HepG2 (cell line): ENCODE measurements around the gene DAPK1. TPM values are rescaled to one million over a fixed set of nuclear protein-coding genes. Genes with fewer than 3 reads are reported as not detected.

Source experiments
- ATAC-seq: fragments of 200-7000 bp; cut with Tn5 transposase; 3 replicates; pipeline ENCODE4 v1.9.1; 2020; ENCODE audit warnings: mild to moderate bottlenecking, moderate library complexity
- BruUV-seq: library from RNA; stranded (reverse); fragments of 400-500 nt; replicated peaks from 2 replicates; lab custom pipeline; 2021; lab: Mats Ljungman, UMichigan
- CTCF ChIA-PET: fragments of 300-600 bp; formaldehyde crosslinking; extraction: SDS; loops from one replicate; lab custom pipeline; 2021; ENCODE audit warnings: low total read pairs, inconsistent platforms, low intra/inter-chr PET ratio; lab: Yijun Ruan, JAX
- POLR2A ChIA-PET: fragments of 350-600 bp; sonication (Branson Sonifier 250); formaldehyde crosslinking; loops from one replicate; lab custom pipeline; 2020; ENCODE audit warnings: antibody characterized with exemption, inconsistent platforms; lab: Yijun Ruan, JAX
- DNase-seq: peaks from one replicate; pipeline ENCODE4 v3.0.0-alpha.2; 2015; ENCODE audit warnings: low spot score
- FAIRE-seq: peaks from 3 replicates; lab custom pipeline; 2011; peaks lifted over from hg19 to GRCh38; lab: Jason Lieb, UNC
- H2AFZ ChIP-seq: one replicate; pipeline ENCODE4 v1.6.1; 2011; ENCODE audit warnings: low read length, inconsistent platforms
- H3K27ac ChIP-seq: fragments of 300-600 bp; 3 replicates; pipeline ENCODE4 v1.8.0; 2011; ENCODE audit warnings: mixed run types, mild to moderate bottlenecking, mixed read lengths, low read length, inconsistent platforms; ENCODE audit not compliant: insufficient read depth; ENCODE audit errors: extremely low read length
- H3K27me3 ChIP-seq, 2 experiments: fragments of 200-600 bp in 1 of 2; 2 replicates in 1 of 2; 3 replicates in 1 of 2; pipeline versions ENCODE4 v1.6.0 to v1.8.0; 2011; ENCODE audit warnings: low read length in 2 of 2, mild to moderate bottlenecking in 2 of 2, moderate library complexity in 2 of 2, inconsistent platforms in 1 of 2; ENCODE audit not compliant: insufficient read depth in 2 of 2, control insufficient read depth in 1 of 2
- H3K36me3 ChIP-seq, 2 experiments: fragments of 200-600 bp in 1 of 2; replicated peaks in 1 of 2; 2 replicates in 1 of 2; 3 replicates in 1 of 2; pipeline versions ENCODE4 v1.5.1 to v1.8.0; 2011; ENCODE audit warnings: low read length in 2 of 2, inconsistent platforms in 1 of 2; ENCODE audit not compliant: insufficient read depth in 2 of 2, control insufficient read depth in 1 of 2
- H3K4me1 ChIP-seq: 2 replicates; pipeline ENCODE4 v1.5.1; 2012; ENCODE audit warnings: low read length, inconsistent platforms; ENCODE audit not compliant: insufficient read depth
- H3K4me2 ChIP-seq: 2 replicates; pipeline ENCODE4 v1.6.0; 2011; ENCODE audit warnings: low read depth, low read length, inconsistent platforms
- H3K4me3 ChIP-seq, 3 experiments: fragments of 200-600 bp in 1 of 3; sonication (generic), shearing (Covaris generic) in 1 of 3; replicated peaks in 1 of 3; 2 replicates each; pipeline ENCODE4 v1.5.1; 2011 to 2016; ENCODE audit warnings: low read length in 3 of 3, inconsistent platforms in 2 of 3, low read depth in 2 of 3, mild to moderate bottlenecking in 2 of 3, control low read depth in 1 of 3, mixed read lengths in 1 of 3; ENCODE audit not compliant: insufficient read depth in 1 of 3
- H3K79me2 ChIP-seq: one replicate; pipeline ENCODE4 v1.6.1; 2011; ENCODE audit warnings: low read length, inconsistent platforms; ENCODE audit not compliant: insufficient read depth
- H3K9ac ChIP-seq: 2 replicates; pipeline ENCODE4 v1.6.0; 2011; ENCODE audit warnings: mild to moderate bottlenecking, low read depth, low read length, inconsistent platforms; ENCODE audit not compliant: insufficient read depth
- H3K9me3 ChIP-seq: 2 replicates; pipeline ENCODE4 v1.5.1; 2012; ENCODE audit warnings: mild to moderate bottlenecking, low read length
- H4K20me1 ChIP-seq: 2 replicates; pipeline ENCODE4 v1.6.0; 2011; ENCODE audit warnings: inconsistent platforms, mild to moderate bottlenecking, low read length, moderate library complexity; ENCODE audit not compliant: insufficient read depth
- CREB1 ChIP-seq, 2 experiments: fragments of 450-650 bp in 1 of 2; IDR thresholded peaks; 2 replicates each; pipeline ENCODE4 v1.6.1; 2016 to 2017; ENCODE audit warnings: control low read depth in 1 of 2, mild to moderate bottlenecking in 1 of 2, missing compliant biosample characterization in 1 of 2, missing genetic modification characterization in 1 of 2
- EED ChIP-seq: sonication (generic); formaldehyde crosslinking; IDR thresholded peaks from 2 replicates; pipeline ENCODE4 v1.5.0; 2020; ENCODE audit warnings: mild to moderate bottlenecking, missing genetic modification reagents
- FOXC1 ChIP-seq: sonication (generic); formaldehyde crosslinking; IDR thresholded peaks from 2 replicates; pipeline ENCODE4 v1.8.0; 2022; ENCODE audit warnings: mild to moderate bottlenecking, missing genetic modification reagents, borderline replicate concordance
- HMG20A ChIP-seq: IDR thresholded peaks from 2 replicates; pipeline ENCODE4 v1.6.1; 2016; ENCODE audit warnings: borderline replicate concordance
- NFYB ChIP-seq: sonication (generic); formaldehyde crosslinking; IDR thresholded peaks from 2 replicates; pipeline ENCODE4 v1.4.0; 2020; ENCODE audit warnings: missing genetic modification reagents
- RXRA ChIP-seq: sonication (generic); formaldehyde crosslinking; IDR thresholded peaks from 2 replicates; pipeline ENCODE4 v1.5.1; 2020; ENCODE audit warnings: missing genetic modification reagents
- SMAD1 ChIP-seq: sonication (generic); formaldehyde crosslinking; IDR thresholded peaks from 2 replicates; pipeline ENCODE4 v1.4.0; 2020; ENCODE audit warnings: missing genetic modification reagents, low read depth, mild to moderate bottlenecking, borderline replicate concordance
- STAG1 ChIP-seq: sonication (generic); formaldehyde crosslinking; IDR thresholded peaks from 2 replicates; pipeline ENCODE4 v1.4.0; 2020; ENCODE audit warnings: missing genetic modification reagents
- ZNF205 ChIP-seq: IDR thresholded peaks from 2 replicates; pipeline ENCODE4 v1.6.1; 2018; ENCODE audit warnings: missing biosample characterization, missing genetic modification reagents
- ZNF557 ChIP-seq: sonication (generic); formaldehyde crosslinking; IDR thresholded peaks from 2 replicates; pipeline ENCODE4 v1.4.0; 2020; ENCODE audit warnings: missing genetic modification reagents
- ZNF713 ChIP-seq: sonication (generic); formaldehyde crosslinking; IDR thresholded peaks from 2 replicates; pipeline ENCODE4 v1.4.0; 2020; ENCODE audit warnings: mild to moderate bottlenecking, missing genetic modification reagents
- ZNF781 ChIP-seq: sonication (generic); formaldehyde crosslinking; IDR thresholded peaks from 2 replicates; pipeline ENCODE4 v1.5.1; 2020; ENCODE audit warnings: borderline replicate concordance, mild to moderate bottlenecking, missing genetic modification reagents; ENCODE audit errors: not compliant biosample characterization
- WGBS: methylation state at CpG from one replicate; pipeline ENCODE4 v1.1.6; 2017; ENCODE audit warnings: low lambda C conversion rate; 5-methylcytosine and 5-hydroxymethylcytosine counted together
- in situ Hi-C: cut with HindIII; loops from 2 replicates; pipeline ENCODE4 v1.10.0; 2017; ENCODE audit warnings: low pct_unique_long_range_greater_than_20kb; ENCODE audit not compliant: extremely low pct_ligation_motif_present
- intact Hi-C: fragments of 100-400 bp; cut with micrococcal nuclease; formaldehyde crosslinking; loops from one replicate; pipeline ENCODE4 v1.10.0; 2022; ENCODE audit not compliant: unreplicated experiment
- polyA plus RNA-seq, 8 experiments: library from polyadenylated mRNA; depleted of rRNA in 3 of 8; stranded (reverse) in 7 of 8; unstranded in 1 of 8; fragments of >200 nt; fragmentation: Illumina TruSeq in 4 of 8; extraction: Trizol in 4 of 8; gene quantifications; 2 replicates each; pipeline versions ENCODE4 v1.2.1 to v1.2.3, GENCODE V29; 2011 to 2016; ENCODE audit warnings: low read depth in 4 of 8, missing spikeins in 1 of 8, mixed read lengths in 1 of 8; ENCODE audit not compliant: insufficient read depth in 1 of 8
- total RNA-seq, 5 experiments: library from RNA; depleted of rRNA; stranded (reverse); fragments of >200 nt; fragmentation: Illumina TruSeq; extraction: Trizol; gene quantifications; 2 replicates each; pipeline ENCODE4 v1.2.3, GENCODE V29; 2016; ENCODE audit warnings: low read depth in 1 of 5
- TF ChIP-seq, protein P1 (sequence below): sonication (generic); formaldehyde crosslinking; IDR thresholded peaks from 2 replicates; pipeline ENCODE4 v1.4.0; 2020; ENCODE audit warnings: missing genetic modification reagents, borderline replicate concordance
- TF ChIP-seq, protein P2 (sequence below): conservative IDR thresholded peaks from 2 replicates; pipeline ENCODE4 v1.6.1; 2018; ENCODE audit warnings: missing genetic modification reagents

Gene DAPK1
- total and polyA plus RNA-seq, 2 of the 13 experiments (the other 11 are each of a cell fraction or from before 2014, with no cell fraction given) = 35.7 to 35.9 TPM

DNA sequence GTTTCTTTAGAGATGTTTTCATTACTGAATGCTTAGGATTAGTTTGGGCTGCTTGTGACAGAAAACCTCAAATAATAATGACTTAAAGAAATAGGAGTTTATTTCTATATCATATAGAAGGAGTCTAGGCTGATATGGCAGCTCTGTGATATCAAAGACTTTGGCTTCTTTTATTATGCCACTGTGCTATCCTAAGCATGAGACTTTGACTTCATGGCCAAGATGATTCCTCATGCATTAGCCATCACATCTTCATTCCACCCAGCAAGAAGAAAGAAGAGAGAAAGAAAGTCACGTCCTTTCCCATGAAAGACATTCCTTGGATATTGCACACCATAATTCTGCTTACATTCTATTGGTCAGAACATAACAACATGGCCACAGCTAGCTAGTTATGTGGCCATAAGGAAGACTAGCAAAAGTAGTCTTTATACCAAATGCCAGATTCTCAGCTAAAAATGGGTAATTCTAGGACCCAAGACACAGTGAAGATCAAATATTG is 76.2 kb downstream of the DAPK1 start:
- Histone ChIP-seq H3K4me2 (no peak overlapping the region), H3K9ac (no peak overlapping the region), H3K27ac (no peak overlapping the region), H3K9me3 (no peaks in the 10 kb centered on the region), H2AFZ (no peak overlapping the region), H3K36me3 (0 out of 5 replicates have a peak, but pooled peaks cover 0 to 1% of the 10 kb centered on the region in 2 experiments), H3K4me1 (peaks cover 80% of the 10 kb centered on the region), H3K4me3 (no peak overlapping the region), H3K27me3 (no peaks in the 10 kb centered on the region), H3K79me2 (peaks cover 20% of the 10 kb centered on the region), H4K20me1 (no peaks in the 10 kb centered on the region)
- CTCF ChIA-PET = no interaction called here
- TF ChIP-seq SMAD1 (no peak), CREB1 (IDR thresholded peaks at IDR 0.05) (no peak), CREB1 (CRISPR knock-in tag; IDR thresholded peaks at IDR 0.05) (no peak), ZNF557 (no peak), EED (CRISPR knock-in tag) (no peak), FOXC1 (no peak), HMG20A (CRISPR knock-in tag) (no peak), ZNF205 (CRISPR knock-in tag) (no peak), NFYB (CRISPR knock-in tag) (no peak), RXRA (CRISPR knock-in tag) (no peak), ZNF713 (no peak), ZNF781 (no peak), STAG1 (no peak)
- TF ChIP-seq, protein P1, sequence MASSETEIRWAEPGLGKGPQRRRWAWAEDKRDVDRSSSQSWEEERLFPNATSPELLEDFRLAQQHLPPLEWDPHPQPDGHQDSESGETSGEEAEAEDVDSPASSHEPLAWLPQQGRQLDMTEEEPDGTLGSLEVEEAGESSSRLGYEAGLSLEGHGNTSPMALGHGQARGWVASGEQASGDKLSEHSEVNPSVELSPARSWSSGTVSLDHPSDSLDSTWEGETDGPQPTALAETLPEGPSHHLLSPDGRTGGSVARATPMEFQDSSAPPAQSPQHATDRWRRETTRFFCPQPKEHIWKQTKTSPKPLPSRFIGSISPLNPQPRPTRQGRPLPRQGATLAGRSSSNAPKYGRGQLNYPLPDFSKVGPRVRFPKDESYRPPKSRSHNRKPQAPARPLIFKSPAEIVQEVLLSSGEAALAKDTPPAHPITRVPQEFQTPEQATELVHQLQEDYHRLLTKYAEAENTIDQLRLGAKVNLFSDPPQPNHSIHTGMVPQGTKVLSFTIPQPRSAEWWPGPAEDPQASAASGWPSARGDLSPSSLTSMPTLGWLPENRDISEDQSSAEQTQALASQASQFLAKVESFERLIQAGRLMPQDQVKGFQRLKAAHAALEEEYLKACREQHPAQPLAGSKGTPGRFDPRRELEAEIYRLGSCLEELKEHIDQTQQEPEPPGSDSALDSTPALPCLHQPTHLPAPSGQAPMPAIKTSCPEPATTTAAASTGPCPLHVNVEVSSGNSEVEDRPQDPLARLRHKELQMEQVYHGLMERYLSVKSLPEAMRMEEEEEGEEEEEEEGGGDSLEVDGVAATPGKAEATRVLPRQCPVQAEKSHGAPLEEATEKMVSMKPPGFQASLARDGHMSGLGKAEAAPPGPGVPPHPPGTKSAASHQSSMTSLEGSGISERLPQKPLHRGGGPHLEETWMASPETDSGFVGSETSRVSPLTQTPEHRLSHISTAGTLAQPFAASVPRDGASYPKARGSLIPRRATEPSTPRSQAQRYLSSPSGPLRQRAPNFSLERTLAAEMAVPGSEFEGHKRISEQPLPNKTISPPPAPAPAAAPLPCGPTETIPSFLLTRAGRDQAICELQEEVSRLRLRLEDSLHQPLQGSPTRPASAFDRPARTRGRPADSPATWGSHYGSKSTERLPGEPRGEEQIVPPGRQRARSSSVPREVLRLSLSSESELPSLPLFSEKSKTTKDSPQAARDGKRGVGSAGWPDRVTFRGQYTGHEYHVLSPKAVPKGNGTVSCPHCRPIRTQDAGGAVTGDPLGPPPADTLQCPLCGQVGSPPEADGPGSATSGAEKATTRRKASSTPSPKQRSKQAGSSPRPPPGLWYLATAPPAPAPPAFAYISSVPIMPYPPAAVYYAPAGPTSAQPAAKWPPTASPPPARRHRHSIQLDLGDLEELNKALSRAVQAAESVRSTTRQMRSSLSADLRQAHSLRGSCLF = no peak
- TF ChIP-seq, protein P2, sequence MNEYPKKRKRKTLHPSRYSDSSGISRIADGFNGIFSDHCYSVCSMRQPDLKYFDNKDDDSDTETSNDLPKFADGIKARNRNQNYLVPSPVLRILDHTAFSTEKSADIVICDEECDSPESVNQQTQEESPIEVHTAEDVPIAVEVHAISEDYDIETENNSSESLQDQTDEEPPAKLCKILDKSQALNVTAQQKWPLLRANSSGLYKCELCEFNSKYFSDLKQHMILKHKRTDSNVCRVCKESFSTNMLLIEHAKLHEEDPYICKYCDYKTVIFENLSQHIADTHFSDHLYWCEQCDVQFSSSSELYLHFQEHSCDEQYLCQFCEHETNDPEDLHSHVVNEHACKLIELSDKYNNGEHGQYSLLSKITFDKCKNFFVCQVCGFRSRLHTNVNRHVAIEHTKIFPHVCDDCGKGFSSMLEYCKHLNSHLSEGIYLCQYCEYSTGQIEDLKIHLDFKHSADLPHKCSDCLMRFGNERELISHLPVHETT (CRISPR knock-in tag) = no peak
- in situ Hi-C loops (no loop called here), intact Hi-C loops (no loop called here)
- ATAC-seq (no peak), DNase-seq (no peak), FAIRE-seq (no peak)
- no TSS peak for BruUV-seq
- POLR2A ChIA-PET = no interaction called here
- 90% methylated on average over 1 of the region's 1 CpG for WGBS
